ENCODE measurements around the gene STARD8.

The STARD8 gene

DNA sequence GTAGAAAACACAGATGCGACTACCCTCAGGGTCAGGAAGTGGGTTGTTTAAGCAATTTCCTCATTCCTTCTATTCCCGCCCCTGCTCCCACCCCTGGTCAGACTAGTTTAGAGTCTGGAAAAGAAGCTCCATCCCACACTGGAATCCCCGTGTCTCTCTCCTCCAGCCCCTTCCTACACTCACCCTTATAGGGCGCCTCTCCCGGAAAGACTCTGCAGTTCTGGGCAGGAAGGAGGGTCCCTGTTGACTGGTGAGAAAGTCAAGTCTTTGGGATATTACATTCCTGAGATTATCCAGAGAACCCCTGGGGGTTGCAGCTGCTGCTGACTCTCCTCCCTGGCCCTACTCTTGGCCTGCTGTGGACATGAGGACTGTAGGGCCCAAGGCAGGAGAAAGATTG, 11.9 kb downstream of the STARD8 start:
- Histone ChIP-seq H3K27me3 (ENCODE audit: insufficient read depth, low read length) (no peaks in the 10 kb centered on the region), H3K36me3 (ENCODE audit: insufficient read depth, low read length) (no peaks in the 10 kb centered on the region), H2AFZ (ENCODE audit: low read length, unreplicated experiment) (no peak overlapping the region), H3K4me1 (ENCODE audit: control insufficient read depth, insufficient read depth, low read length, unreplicated experiment) (no peaks in the 10 kb centered on the region), H3K4me3 (ENCODE audit: low read depth, low read length) (no peak overlapping the region), H3K79me2 (ENCODE audit: control insufficient read depth, insufficient read depth, low read length, unreplicated experiment) (no peaks in the 10 kb centered on the region), H3K27ac (ENCODE audit: low read depth, low read length) (no peak overlapping the region)

DNA sequence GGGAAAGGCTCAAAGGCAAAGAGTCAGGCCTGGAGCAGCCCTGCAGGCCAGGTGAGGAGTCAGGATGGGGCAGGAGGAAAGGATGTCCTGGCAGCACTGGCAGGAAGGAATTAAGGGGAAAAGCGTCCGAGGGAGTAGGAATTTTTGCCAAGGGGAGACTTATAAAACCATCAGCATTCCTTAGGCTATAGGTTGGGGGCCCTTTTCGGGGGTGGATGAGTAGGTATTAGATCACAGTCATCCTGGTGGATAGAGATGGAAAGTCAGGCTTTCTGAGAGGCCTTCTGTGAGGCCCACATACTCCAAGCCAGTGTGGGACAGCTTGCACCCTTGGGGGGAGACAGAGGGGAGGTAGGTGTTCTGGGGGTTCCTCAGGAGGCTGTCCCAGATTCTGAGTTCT, 12.3 kb downstream of the STARD8 start:
- Histone ChIP-seq H3K4me3 (ENCODE audit: low read depth, low read length) (no peak overlapping the region), H3K27ac (ENCODE audit: low read depth, low read length) (no peak overlapping the region), H3K36me3 (ENCODE audit: insufficient read depth, low read length) (no peaks in the 10 kb centered on the region), H3K27me3 (ENCODE audit: insufficient read depth, low read length) (no peaks in the 10 kb centered on the region), H3K4me1 (ENCODE audit: control insufficient read depth, insufficient read depth, low read length, unreplicated experiment) (no peaks in the 10 kb centered on the region), H3K79me2 (ENCODE audit: control insufficient read depth, insufficient read depth, low read length, unreplicated experiment) (no peaks in the 10 kb centered on the region), H2AFZ (ENCODE audit: low read length, unreplicated experiment) (no peak overlapping the region)

DNA sequence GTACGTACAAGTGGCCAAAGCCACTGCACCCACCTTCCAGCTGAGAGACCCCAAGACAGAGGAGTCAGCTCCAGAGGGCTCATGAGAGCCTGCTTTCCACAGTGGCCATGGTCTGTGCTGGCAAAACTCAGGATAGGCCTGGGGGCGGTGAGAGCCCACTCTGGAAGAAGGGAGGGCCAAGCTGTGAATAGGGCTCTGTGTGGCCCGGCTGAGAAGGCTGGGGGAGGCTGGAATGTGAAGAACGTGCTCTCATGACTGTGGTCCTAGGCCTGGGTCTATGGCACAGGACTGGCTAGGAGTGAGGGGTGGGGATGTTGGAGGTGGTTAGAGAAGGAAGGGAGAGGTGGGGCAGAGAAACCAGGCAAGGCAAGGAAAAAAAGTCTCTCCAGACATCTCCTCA, 13.3 kb downstream of the STARD8 start:
- Histone ChIP-seq H3K4me1 (ENCODE audit: control insufficient read depth, insufficient read depth, low read length, unreplicated experiment) (no peaks in the 10 kb centered on the region), H3K36me3 (ENCODE audit: insufficient read depth, low read length) (no peaks in the 10 kb centered on the region), H3K27me3 (ENCODE audit: insufficient read depth, low read length) (no peaks in the 10 kb centered on the region), H2AFZ (ENCODE audit: low read length, unreplicated experiment) (no peak overlapping the region), H3K79me2 (ENCODE audit: control insufficient read depth, insufficient read depth, low read length, unreplicated experiment) (no peaks in the 10 kb centered on the region), H3K4me3 (ENCODE audit: low read depth, low read length) (no peak overlapping the region), H3K27ac (ENCODE audit: low read depth, low read length) (no peak overlapping the region)

DNA sequence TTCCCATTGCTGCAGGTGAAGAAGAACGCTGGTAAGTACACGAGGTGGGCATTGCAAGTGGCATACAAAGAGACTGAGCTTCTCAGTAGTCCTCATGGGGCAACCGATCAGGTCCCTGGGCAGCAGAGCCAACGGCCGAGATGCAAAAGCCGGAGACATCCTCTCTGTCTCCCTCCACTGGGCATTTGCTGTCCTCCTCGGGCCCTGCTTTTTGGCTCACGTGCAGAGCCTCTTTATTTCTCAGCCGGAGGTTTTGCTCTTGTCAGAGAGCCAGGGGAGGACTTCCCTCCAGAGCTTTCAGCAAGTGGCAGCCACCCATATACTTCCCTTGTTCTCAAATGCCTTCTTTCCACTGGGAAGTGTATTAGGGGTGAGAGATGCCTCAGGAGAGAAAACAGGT, 18.0 kb downstream of the STARD8 start:
- no peaks in the 10 kb centered on the region for H3K4me1 ChIP-seq (ENCODE audit: control insufficient read depth, insufficient read depth, low read length, unreplicated experiment)
- H3K4me3 ChIP-seq (ENCODE audit: low read depth, low read length) = no peak overlapping the region

DNA sequence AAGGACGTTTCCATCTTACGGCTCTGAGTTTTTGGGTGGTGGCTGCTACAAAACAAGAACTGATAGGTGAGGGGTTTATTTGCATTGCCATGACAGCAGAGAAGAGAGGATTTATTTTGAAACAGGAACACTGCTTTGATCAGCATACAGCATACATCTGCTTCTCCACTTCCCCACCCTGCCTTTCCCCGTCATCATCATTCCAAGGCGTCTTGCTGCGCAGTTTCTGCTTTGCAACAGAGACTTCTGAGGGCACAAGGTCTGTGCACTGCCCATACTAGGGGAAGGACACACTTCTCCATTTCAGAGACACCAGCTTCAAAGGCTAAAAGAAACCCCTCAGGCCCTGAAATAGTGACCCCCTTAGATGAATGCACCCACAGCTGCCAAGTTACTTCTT, 19.1 kb downstream of the STARD8 start:
- Histone ChIP-seq H3K36me3 (ENCODE audit: insufficient read depth, low read length) (no peaks in the 10 kb centered on the region), H3K27me3 (ENCODE audit: insufficient read depth, low read length) (no peaks in the 10 kb centered on the region), H3K4me3 (ENCODE audit: low read depth, low read length) (no peak overlapping the region), H3K4me1 (ENCODE audit: control insufficient read depth, insufficient read depth, low read length, unreplicated experiment) (no peaks in the 10 kb centered on the region), H2AFZ (ENCODE audit: low read length, unreplicated experiment) (no peak overlapping the region), H3K79me2 (ENCODE audit: control insufficient read depth, insufficient read depth, low read length, unreplicated experiment) (no peaks in the 10 kb centered on the region), H3K27ac (ENCODE audit: low read depth, low read length) (no peak overlapping the region)

More for the DNA sequence above, 18.0 kb downstream of the STARD8 start:
- no peak overlapping the region for H3K27ac ChIP-seq (ENCODE audit: low read depth, low read length)
- H2AFZ ChIP-seq (ENCODE audit: low read length, unreplicated experiment) = no peak overlapping the region
- no peaks in the 10 kb centered on the region for H3K36me3 ChIP-seq (ENCODE audit: insufficient read depth, low read length)
- no peaks in the 10 kb centered on the region for H3K27me3 ChIP-seq (ENCODE audit: insufficient read depth, low read length)
- no peaks in the 10 kb centered on the region for H3K79me2 ChIP-seq (ENCODE audit: control insufficient read depth, insufficient read depth, low read length, unreplicated experiment)

DNA sequence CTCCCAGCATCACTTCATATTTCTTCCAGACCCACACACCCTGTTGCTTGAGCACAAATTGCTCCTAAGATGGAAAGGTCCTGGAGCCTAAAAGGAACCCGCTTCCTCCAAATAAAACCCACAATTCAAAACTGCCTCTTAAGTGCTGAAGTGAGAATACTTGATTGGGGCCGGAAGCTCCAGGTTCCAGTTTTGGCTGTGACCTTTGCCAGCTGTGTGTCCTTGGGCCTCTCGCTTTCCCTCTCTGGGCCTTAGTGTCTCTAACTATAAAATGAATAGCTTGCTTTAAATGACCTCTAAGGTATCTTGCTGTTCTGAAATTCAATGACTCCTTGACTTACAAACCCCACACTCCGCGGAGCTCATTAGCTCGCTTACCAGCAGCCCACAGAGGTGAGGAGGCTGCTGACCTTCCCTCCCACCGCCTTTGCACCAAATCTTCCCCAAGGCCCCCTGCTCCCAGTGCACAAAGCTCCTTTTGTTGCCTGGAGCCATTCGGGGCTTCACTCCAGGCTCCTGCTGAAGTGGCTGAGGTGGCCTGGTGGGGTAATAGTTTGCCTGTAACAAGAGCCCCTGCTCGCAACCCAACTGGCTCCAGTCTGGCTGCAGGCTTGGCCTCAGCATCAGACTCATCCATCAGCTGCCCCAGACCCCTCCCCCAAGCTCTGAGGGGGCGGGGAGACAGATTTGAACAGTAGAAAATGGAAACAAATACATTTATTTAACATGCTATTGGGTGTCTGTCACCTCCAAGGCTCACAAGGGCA, 21.8 kb downstream of the STARD8 start:
- Histone ChIP-seq H3K27ac (ENCODE audit: low read depth, low read length) (no peak overlapping the region), H3K79me2 (ENCODE audit: control insufficient read depth, insufficient read depth, low read length, unreplicated experiment) (no peaks in the 10 kb centered on the region), H3K27me3 (ENCODE audit: insufficient read depth, low read length) (no peaks in the 10 kb centered on the region)

DNA sequence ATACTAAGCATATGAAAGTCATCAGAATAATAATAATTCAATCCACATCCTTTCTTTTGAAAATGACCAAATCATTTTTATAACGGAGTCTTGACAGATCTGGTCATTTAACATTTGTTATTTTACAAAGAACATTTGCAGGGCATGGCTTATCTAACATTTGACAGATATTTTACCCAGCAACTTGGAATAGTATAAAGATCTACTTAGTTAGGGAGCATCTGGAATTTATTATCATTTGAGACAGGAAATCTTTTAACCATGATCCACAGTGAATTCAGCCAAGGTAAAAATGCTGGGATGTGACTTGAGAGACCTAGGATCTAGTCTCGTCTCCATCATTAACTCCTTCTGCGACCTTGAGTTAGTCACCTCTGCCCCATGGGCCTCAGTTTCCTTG, 22.4 kb downstream of the STARD8 start:
- no peak overlapping the region for H3K27ac ChIP-seq (ENCODE audit: low read depth, low read length)

More for the DNA sequence above, 21.8 kb downstream of the STARD8 start:
- Histone ChIP-seq H2AFZ (ENCODE audit: low read length, unreplicated experiment) (no peak overlapping the region), H3K4me3 (ENCODE audit: low read depth, low read length) (no peak overlapping the region), H3K4me1 (ENCODE audit: control insufficient read depth, insufficient read depth, low read length, unreplicated experiment) (no peaks in the 10 kb centered on the region), H3K36me3 (ENCODE audit: insufficient read depth, low read length) (no peaks in the 10 kb centered on the region)

DNA sequence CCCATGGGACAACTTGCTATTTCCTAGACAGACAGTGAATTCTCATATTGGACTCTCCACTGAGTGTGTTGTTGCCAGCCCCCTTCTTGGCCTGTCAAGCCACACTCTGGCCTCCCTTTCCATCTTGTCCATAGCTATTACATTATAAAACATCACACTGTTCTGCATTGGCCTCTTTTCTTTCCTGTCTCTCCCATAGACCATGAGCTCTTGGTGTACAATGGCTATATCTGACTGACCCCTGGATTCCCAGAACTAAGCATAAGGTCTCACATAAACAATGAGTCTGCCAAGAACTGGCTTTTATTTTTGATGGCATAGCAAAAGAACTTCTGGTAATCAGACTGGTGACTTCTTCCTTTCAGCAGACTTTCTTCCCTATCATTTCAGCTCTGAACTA, 23.8 kb downstream of the STARD8 start:
- Histone ChIP-seq H3K36me3 (ENCODE audit: insufficient read depth, low read length) (no peaks in the 10 kb centered on the region), H3K79me2 (ENCODE audit: control insufficient read depth, insufficient read depth, low read length, unreplicated experiment) (no peaks in the 10 kb centered on the region), H3K4me1 (ENCODE audit: control insufficient read depth, insufficient read depth, low read length, unreplicated experiment) (no peaks in the 10 kb centered on the region), H3K27ac (ENCODE audit: low read depth, low read length) (no peak overlapping the region), H3K27me3 (ENCODE audit: insufficient read depth, low read length) (no peaks in the 10 kb centered on the region), H2AFZ (ENCODE audit: low read length, unreplicated experiment) (no peak overlapping the region), H3K4me3 (ENCODE audit: low read depth, low read length) (no peak overlapping the region)

More for the DNA sequence above, 22.4 kb downstream of the STARD8 start:
- H3K27me3 ChIP-seq (ENCODE audit: insufficient read depth, low read length) = no peaks in the 10 kb centered on the region
- no peaks in the 10 kb centered on the region for H3K79me2 ChIP-seq (ENCODE audit: control insufficient read depth, insufficient read depth, low read length, unreplicated experiment)
- no peak overlapping the region for H2AFZ ChIP-seq (ENCODE audit: low read length, unreplicated experiment)
- no peaks in the 10 kb centered on the region for H3K4me1 ChIP-seq (ENCODE audit: control insufficient read depth, insufficient read depth, low read length, unreplicated experiment)
- H3K36me3 ChIP-seq (ENCODE audit: insufficient read depth, low read length) = no peaks in the 10 kb centered on the region
- H3K4me3 ChIP-seq (ENCODE audit: low read depth, low read length) = no peak overlapping the region

DNA sequence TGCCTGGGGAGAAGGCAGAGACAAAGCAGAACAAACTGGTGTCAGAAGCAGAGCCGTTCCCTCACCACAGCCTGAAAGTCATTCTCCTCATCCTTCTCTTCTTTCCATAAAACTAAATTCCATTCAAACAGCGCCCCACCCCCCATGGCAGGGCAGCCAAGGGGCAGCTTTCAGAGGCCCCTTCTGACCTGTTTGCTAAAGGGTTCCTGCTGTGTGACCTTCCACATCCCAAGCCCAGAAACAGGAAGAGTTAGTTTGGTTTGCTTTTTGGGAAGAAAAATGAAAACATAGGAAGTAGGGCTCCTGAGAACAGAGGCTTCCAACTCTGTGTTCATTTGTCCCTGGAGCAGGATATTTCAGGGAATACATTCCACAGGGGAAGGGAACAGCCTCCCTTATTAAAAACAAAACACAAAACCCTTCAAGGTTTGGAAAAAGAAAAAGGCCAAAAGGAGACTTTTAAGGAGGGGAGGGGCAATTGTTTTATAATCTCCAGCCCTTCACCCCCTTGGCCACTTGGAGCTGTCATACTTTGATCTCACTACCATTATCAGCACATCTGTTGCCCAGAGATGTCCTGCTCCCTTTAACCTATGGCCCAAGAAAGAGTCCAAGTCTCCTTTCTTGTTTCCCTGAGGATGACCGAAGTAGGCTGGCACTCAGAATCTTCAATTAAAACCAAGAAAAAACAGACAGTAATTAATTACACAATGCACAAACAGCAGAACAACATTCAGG, 25.3 kb downstream of the STARD8 start:
- H2AFZ ChIP-seq (ENCODE audit: low read length, unreplicated experiment) = no peak overlapping the region
- no peaks in the 10 kb centered on the region for H3K79me2 ChIP-seq (ENCODE audit: control insufficient read depth, insufficient read depth, low read length, unreplicated experiment)
- no peak overlapping the region for H3K4me3 ChIP-seq (ENCODE audit: low read depth, low read length)
- no peaks in the 10 kb centered on the region for H3K4me1 ChIP-seq (ENCODE audit: control insufficient read depth, insufficient read depth, low read length, unreplicated experiment)
- no peak overlapping the region for H3K27ac ChIP-seq (ENCODE audit: low read depth, low read length)
- no peaks in the 10 kb centered on the region for H3K27me3 ChIP-seq (ENCODE audit: insufficient read depth, low read length)
- no peaks in the 10 kb centered on the region for H3K36me3 ChIP-seq (ENCODE audit: insufficient read depth, low read length)

DNA sequence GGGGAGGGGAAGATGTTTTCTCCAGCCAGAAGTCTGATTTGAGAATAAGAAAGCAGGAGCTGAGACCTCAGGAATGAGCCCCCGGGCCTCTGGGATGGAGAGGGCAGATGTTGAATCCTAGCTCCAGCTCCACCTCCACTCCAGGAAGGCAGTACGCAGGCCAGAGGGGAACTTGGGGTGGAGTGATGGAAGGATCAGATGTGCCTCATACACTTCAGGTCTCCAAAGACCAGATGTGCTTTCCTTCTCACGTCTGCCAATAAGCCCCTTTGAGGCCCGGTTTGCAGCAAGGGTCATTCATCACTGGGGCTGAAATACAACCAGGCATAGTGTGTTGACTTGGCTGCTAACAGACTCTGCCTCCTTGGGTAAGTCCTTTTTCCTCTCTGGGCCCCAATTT, 28.1 kb downstream of the STARD8 start:
- H3K4me3 ChIP-seq (ENCODE audit: low read depth, low read length) = no peak overlapping the region

DNA sequence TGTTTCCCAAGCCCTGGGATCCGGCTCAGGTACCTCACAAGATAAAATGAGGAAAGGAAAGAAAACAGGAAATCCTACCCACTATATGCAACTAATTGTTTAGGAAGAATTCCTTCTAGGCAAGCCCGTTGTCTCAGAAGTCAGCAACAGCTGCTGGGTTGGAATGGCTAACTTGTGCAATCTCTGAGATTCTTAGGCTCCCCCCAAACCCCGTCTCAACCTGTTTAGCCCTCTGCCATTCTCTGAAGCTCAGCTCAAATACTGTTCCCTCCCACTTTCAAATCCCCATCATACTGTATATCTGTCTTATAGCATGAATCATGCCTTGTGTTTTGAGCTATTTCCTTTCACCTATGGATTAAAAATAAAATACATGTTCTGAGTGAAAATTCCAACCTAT, 28.9 kb downstream of the STARD8 start:
- H3K4me1 ChIP-seq (ENCODE audit: control insufficient read depth, insufficient read depth, low read length, unreplicated experiment) = peaks cover 5% of the 10 kb centered on the region
- H3K27me3 ChIP-seq (ENCODE audit: insufficient read depth, low read length) = no peaks in the 10 kb centered on the region
- H3K4me3 ChIP-seq (ENCODE audit: low read depth, low read length) = no peak overlapping the region
- H2AFZ ChIP-seq (ENCODE audit: low read length, unreplicated experiment) = no peak overlapping the region
- no peaks in the 10 kb centered on the region for H3K79me2 ChIP-seq (ENCODE audit: control insufficient read depth, insufficient read depth, low read length, unreplicated experiment)
- H3K27ac ChIP-seq (ENCODE audit: low read depth, low read length) = no peak overlapping the region
- H3K36me3 ChIP-seq (ENCODE audit: insufficient read depth, low read length) = no peaks in the 10 kb centered on the region

More for the DNA sequence above, 28.1 kb downstream of the STARD8 start:
- H3K79me2 ChIP-seq (ENCODE audit: control insufficient read depth, insufficient read depth, low read length, unreplicated experiment) = no peaks in the 10 kb centered on the region
- H3K27me3 ChIP-seq (ENCODE audit: insufficient read depth, low read length) = no peaks in the 10 kb centered on the region
- H2AFZ ChIP-seq (ENCODE audit: low read length, unreplicated experiment) = no peak overlapping the region
- no peaks in the 10 kb centered on the region for H3K36me3 ChIP-seq (ENCODE audit: insufficient read depth, low read length)
- no peak overlapping the region for H3K27ac ChIP-seq (ENCODE audit: low read depth, low read length)
- H3K4me1 ChIP-seq (ENCODE audit: control insufficient read depth, insufficient read depth, low read length, unreplicated experiment) = no peaks in the 10 kb centered on the region

Measured in ACC112 (cell line).